ENCODE results near the gene HEXIM1. TPM values are rescaled to one million over a fixed set of nuclear protein-coding genes. Genes with fewer than 3 reads are reported as not detected.

Gene HEXIM1
- total and polyA plus RNA-seq, 10 donors: 12.9 to 43.1 (median 26.7) TPM

DNA sequence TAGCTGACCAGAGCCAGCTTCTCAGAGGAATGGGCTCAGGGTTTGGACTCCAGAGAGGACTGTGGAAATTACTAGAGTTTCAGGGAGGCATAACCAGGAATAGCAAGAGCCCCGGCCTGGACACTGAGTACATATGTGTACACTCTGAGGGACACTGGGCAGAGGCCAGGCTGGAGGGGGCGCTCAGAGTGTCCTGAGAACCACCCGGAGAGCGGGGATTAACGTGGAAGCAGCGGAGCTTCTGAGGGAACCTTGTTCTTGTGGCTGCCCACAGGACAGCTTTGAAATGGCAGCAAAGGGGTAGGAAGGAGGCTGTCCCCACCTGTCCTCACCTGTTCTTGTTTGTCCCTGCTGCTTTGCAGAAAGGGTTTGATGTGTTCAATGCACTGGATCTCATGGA, 43.8 kb upstream of the HEXIM1 start:
- TF ChIP-seq POLR2A (IDR thresholded peaks at IDR 0.05) (no peak), POLR2AphosphoS5 (IDR thresholded peaks at IDR 0.05) (no peak)
- TF ChIP-seq, protein P1, sequence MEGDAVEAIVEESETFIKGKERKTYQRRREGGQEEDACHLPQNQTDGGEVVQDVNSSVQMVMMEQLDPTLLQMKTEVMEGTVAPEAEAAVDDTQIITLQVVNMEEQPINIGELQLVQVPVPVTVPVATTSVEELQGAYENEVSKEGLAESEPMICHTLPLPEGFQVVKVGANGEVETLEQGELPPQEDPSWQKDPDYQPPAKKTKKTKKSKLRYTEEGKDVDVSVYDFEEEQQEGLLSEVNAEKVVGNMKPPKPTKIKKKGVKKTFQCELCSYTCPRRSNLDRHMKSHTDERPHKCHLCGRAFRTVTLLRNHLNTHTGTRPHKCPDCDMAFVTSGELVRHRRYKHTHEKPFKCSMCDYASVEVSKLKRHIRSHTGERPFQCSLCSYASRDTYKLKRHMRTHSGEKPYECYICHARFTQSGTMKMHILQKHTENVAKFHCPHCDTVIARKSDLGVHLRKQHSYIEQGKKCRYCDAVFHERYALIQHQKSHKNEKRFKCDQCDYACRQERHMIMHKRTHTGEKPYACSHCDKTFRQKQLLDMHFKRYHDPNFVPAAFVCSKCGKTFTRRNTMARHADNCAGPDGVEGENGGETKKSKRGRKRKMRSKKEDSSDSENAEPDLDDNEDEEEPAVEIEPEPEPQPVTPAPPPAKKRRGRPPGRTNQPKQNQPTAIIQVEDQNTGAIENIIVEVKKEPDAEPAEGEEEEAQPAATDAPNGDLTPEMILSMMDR (IDR thresholded peaks at IDR 0.05 in 8 of 11, conservative IDR thresholded peaks at IDR 0.05 in 3 of 11): no peak
- H3K4me1 ChIP-seq: peaks cover 0 to under 1% (median 0%) of the 10 kb centered on the region in 6 donors
- H3K27me3 ChIP-seq (replicated peaks in 1 of 7): no peaks in the 10 kb centered on the region
- H3K4me3 ChIP-seq: no peak overlapping the region
- H3K36me3 ChIP-seq: peaks cover 15 to 100% (median 87%) of the 10 kb centered on the region in 6 donors
- no peaks in the 10 kb centered on the region for H3K9me3 ChIP-seq
- H3K27ac ChIP-seq: no peak overlapping the region
- WGBS, 5 donors: 89 to 97% (median 94%) methylated on average over 6 of the region's 6 CpGs
- intact Hi-C loops (cut with DNase I; ENCODE audit: low total_unique reads): no loop called here
- no peak for DNase-seq

DNA sequence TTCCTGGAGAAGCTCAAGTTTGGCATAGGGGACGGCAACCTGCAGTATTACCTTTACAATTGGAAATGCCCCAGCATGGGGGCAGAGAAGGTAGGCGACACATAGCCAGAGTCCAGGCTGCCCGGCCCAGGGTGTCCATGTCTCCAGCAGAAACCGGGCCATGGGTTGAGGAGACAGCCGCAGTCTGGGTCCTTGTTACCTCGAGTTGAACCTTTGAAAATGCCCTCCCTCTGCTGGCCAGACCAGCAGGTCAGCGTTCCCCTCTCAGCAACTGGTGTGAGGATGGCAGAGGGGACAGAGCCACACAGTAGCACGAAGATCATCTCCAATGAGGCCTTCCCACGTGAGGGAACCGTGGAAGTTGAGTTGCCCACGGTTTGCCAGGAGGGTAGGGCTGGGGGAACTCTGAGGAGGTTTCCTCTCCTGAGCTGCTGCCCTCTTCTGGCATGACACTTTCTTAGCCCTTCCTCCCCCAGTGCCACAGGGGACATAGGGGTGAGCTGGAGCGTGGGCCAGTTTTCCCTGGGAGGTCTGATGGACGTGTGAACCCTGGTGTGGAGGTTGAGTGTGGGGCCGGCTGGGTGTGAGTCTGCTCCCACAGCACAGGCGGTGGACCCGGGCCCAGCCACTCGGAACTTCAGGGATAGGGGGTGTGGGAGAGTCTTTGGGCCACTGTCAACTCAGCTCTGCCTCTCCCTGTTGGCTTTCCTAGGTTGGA, 43.2 kb upstream of the HEXIM1 start:
- 82 to 91% (median 89%) methylated on average over 12 to 17 of the region's 17 CpGs for WGBS, 5 donors
- intact Hi-C loops (cut with DNase I; ENCODE audit: low total_unique reads): no loop called here
- no peak for DNase-seq
- H3K4me1 ChIP-seq: peaks cover 0 to 6% (median 0%) of the 10 kb centered on the region in 6 donors
- H3K36me3 ChIP-seq: peaks cover 15 to 97% (median 81%) of the 10 kb centered on the region in 6 donors
- H3K27me3 ChIP-seq (replicated peaks in 1 of 7): no peaks in the 10 kb centered on the region
- H3K27ac ChIP-seq: no peak overlapping the region
- TF ChIP-seq POLR2AphosphoS5 (IDR thresholded peaks at IDR 0.05): peak in 2 of 3 donors; percentile 15 to 50
- TF ChIP-seq, protein P1 (IDR thresholded peaks at IDR 0.05 in 8 of 11, conservative IDR thresholded peaks at IDR 0.05 in 3 of 11): no peak
- no peaks in the 10 kb centered on the region for H3K9me3 ChIP-seq
- H3K4me3 ChIP-seq: no peak overlapping the region

DNA sequence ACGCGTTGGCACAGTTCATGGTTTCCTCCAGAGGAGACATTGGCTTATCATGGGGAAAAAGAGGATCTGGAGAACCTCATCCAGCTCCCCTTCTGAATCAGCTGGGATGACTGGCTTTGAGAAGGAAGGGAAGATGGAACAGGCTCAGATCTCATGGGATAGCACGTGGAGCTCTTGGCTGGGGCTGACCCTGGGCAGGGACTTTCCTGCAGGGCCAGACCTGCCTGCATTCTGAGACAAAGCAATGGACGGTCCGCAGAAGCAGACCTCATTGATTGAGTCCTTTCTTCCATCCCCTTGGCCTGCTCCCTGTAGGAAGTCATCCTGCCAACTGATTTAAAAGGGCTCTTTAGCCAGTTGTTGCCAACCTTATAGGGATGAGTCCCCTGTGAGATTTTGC, 42.2 kb upstream of the HEXIM1 start:
- intact Hi-C loops (cut with DNase I; ENCODE audit: low total_unique reads): no loop called here
- peaks cover 0 to 16% (median 4%) of the 10 kb centered on the region in 6 donors for H3K4me1 ChIP-seq
- H3K4me3 ChIP-seq: no peak overlapping the region
- TF ChIP-seq POLR2A (IDR thresholded peaks at IDR 0.05) (no peak), POLR2AphosphoS5 (IDR thresholded peaks at IDR 0.05) (no peak)
- TF ChIP-seq, protein P1 (IDR thresholded peaks at IDR 0.05 in 8 of 11, conservative IDR thresholded peaks at IDR 0.05 in 3 of 11): no peak
- no peaks in the 10 kb centered on the region for H3K9me3 ChIP-seq
- no peak overlapping the region for H3K27ac ChIP-seq
- WGBS, 5 donors: 84 to 93% (median 88%) methylated on average over 5 of the region's 5 CpGs
- DNase-seq: no peak
- H3K36me3 ChIP-seq: peaks cover 15 to 87% (median 73%) of the 10 kb centered on the region in 6 donors
- H3K27me3 ChIP-seq (replicated peaks in 1 of 7): no peaks in the 10 kb centered on the region

DNA sequence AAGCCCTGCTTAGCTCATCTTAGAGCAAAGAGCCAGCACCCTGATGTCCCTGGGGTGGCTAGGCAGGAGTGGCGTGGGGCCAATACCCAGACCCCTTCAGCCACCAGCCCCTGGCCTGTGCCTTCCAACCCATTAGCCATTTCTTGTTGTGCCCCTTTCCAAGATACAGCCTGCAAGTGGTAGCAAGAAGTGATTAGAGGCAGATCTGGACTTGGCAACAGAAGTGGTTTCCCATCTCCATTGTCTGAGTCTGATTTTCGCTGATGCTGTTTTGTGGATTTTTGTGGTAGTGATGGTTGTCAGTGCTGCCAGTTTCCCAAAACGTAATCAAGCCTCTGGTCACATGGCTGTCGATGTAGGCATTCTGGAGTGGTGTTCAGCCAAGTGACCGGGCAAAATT, 41.7 kb upstream of the HEXIM1 start:
- intact Hi-C loops (cut with DNase I; ENCODE audit: low total_unique reads): no loop called here
- Histone ChIP-seq H3K9me3 (no peaks in the 10 kb centered on the region), H3K4me3 (no peak overlapping the region), H3K27me3 (replicated peaks in 1 of 7) (no peaks in the 10 kb centered on the region), H3K27ac (no peak overlapping the region), H3K36me3 (peaks cover 15 to 82% (median 69%) of the 10 kb centered on the region in 6 donors), H3K4me1 (peaks cover under 1 to 21% (median 9%) of the 10 kb centered on the region in 6 donors)
- TF ChIP-seq POLR2AphosphoS5 (IDR thresholded peaks at IDR 0.05): no peak
- TF ChIP-seq POLR2A (IDR thresholded peaks at IDR 0.05): no peak
- TF ChIP-seq, protein P1 (IDR thresholded peaks at IDR 0.05 in 8 of 11, conservative IDR thresholded peaks at IDR 0.05 in 3 of 11): no peak
- DNase-seq: no peak
- 86 to 93% (median 91%) methylated on average over 5 of the region's 5 CpGs for WGBS, 5 donors
